ENCODE data around the gene CST9.

DNA sequence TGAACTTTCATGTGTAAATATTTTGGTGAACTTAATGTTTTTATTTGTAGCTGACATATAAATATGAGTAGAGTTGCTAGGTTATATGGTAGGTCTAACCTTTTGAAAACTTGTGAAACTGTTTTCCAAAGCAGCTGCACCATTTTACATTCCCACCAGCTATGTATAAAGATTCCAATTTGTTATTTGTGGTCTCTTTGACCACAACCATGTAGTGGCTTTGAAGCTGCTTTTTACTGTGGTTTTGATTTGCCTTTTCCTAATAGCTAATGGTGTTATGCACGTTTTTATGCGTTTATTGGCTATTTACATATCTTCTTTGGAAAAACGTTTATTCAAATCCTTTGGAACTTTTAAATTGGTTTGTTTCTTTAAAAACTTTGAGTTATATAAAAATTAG lies 21.8 kb upstream of the CST9 start:
- TF ChIP-seq FOXM1 (CRISPR knock-in tag; IDR thresholded peaks at IDR 0.05): no peak
- TF ChIP-seq ELF1 (CRISPR knock-in tag; IDR thresholded peaks at IDR 0.05): no peak

Data from HepG2 (cell line).